H1 (cell line): Measurements from ENCODE around the gene BBS9. TPM values are rescaled to one million over a fixed set of nuclear protein-coding genes. Genes with fewer than 3 reads are reported as not detected.

ENCODE experiments used
- CTCF ChIA-PET: fragments of 300-600 bp; sonication (Branson Sonifier 250); formaldehyde crosslinking; loops from one replicate; lab custom pipeline; 2021; ENCODE audit not compliant: partially characterized antibody; lab: Charles Lee
- POLR2A ChIA-PET: fragments of 300-600 bp; sonication (Branson Sonifier 250); formaldehyde crosslinking; loops from one replicate; lab custom pipeline; 2021; ENCODE audit warnings: inconsistent platforms; ENCODE audit not compliant: partially characterized antibody; lab: Charles Lee
- DNase-seq, 2 experiments: peaks; one replicate each; pipeline versions ENCODE4 v3.0.0 to v3.0.0-alpha.2; 2010 to 2022; ENCODE audit warnings: low spot score in 2 of 2, low read depth in 1 of 2, mixed read lengths in 1 of 2
- FAIRE-seq: peaks from 2 replicates; lab custom pipeline; 2011; peaks lifted over from hg19 to GRCh38; lab: Jason Lieb, UNC
- H2AFZ ChIP-seq: 2 replicates; pipeline ENCODE4 v1.8.1; 2012; ENCODE audit warnings: low read length, inconsistent platforms
- H2AK5ac ChIP-seq: 2 replicates; pipeline ENCODE4 v1.6.1; 2013; ENCODE audit warnings: low read depth, low read length
- H2BK120ac ChIP-seq: replicated peaks from 2 replicates; pipeline ENCODE3; 2013; ENCODE audit warnings: low read depth, low read length, inconsistent platforms
- H2BK12ac ChIP-seq: 2 replicates; pipeline ENCODE4 v1.6.1; 2013; ENCODE audit warnings: low read depth, low read length
- H2BK15ac ChIP-seq: 2 replicates; pipeline ENCODE4 v1.6.1; 2013; ENCODE audit warnings: low read length
- H2BK20ac ChIP-seq: 2 replicates; pipeline ENCODE4 v1.6.1; 2013; ENCODE audit warnings: low read length
- H2BK5ac ChIP-seq: 2 replicates; pipeline ENCODE4 v1.6.1; 2013; ENCODE audit warnings: low read depth, low read length
- H3K14ac ChIP-seq: 2 replicates; pipeline ENCODE4 v1.6.1; 2013; ENCODE audit warnings: inconsistent platforms; ENCODE audit not compliant: insufficient read length
- H3K18ac ChIP-seq: 2 replicates; pipeline ENCODE4 v1.6.1; 2013; ENCODE audit warnings: low read length; ENCODE audit errors: extremely low read depth
- H3K23ac ChIP-seq: 2 replicates; pipeline ENCODE4 v1.6.1; 2013; ENCODE audit warnings: inconsistent platforms; ENCODE audit not compliant: insufficient read length
- H3K23me2 ChIP-seq: 2 replicates; pipeline ENCODE4 v1.6.1; 2013; ENCODE audit warnings: low read depth, low read length
- H3K27ac ChIP-seq: 2 replicates; pipeline ENCODE4 v1.6.1; 2011; ENCODE audit warnings: low read depth, low read length, inconsistent platforms
- H3K27me3 ChIP-seq, 4 experiments: replicated peaks in 1 of 4; 1 replicate in 1 of 4; 2 replicates in 3 of 4; pipeline versions ENCODE4 v1.6.1 to v1.8.1; 2011 to 2013; ENCODE audit warnings: low read length in 3 of 4, mild to moderate bottlenecking in 3 of 4, inconsistent platforms in 2 of 4, mixed read lengths in 2 of 4, moderate library complexity in 1 of 4; ENCODE audit not compliant: control insufficient read depth in 3 of 4, insufficient read depth in 3 of 4; ENCODE audit errors: extremely low read depth in 1 of 4
- H3K36me3 ChIP-seq, 4 experiments: 2 replicates each; pipeline versions ENCODE4 v1.6.1 to v1.8.1; 2011 to 2013; ENCODE audit warnings: mild to moderate bottlenecking in 4 of 4, low read length in 3 of 4, moderate library complexity in 2 of 4, control low read depth in 1 of 4, inconsistent platforms in 1 of 4; ENCODE audit not compliant: insufficient read depth in 4 of 4, control insufficient read depth in 2 of 4
- H3K4ac ChIP-seq: replicated peaks from 2 replicates; pipeline ENCODE3; 2013; ENCODE audit warnings: low read length, low read depth, mixed read lengths, inconsistent platforms; ENCODE audit not compliant: insufficient read length
- H3K4me1 ChIP-seq, 4 experiments: replicated peaks in 1 of 4; 1 replicate in 1 of 4; 2 replicates in 3 of 4; pipeline versions ENCODE4 v1.6.1 to v1.8.1; 2011 to 2013; ENCODE audit warnings: low read length in 3 of 4, inconsistent platforms in 2 of 4, mixed read lengths in 1 of 4; ENCODE audit not compliant: insufficient read depth in 4 of 4, control insufficient read depth in 3 of 4
- H3K4me2 ChIP-seq, 2 experiments: 2 replicates each; pipeline versions ENCODE4 v1.6.1 to v1.8.1; 2011 to 2013; ENCODE audit warnings: low read depth in 2 of 2, low read length in 2 of 2, control low read depth in 1 of 2, inconsistent platforms in 1 of 2, mild to moderate bottlenecking in 1 of 2; ENCODE audit not compliant: insufficient read depth in 1 of 2
- H3K4me3 ChIP-seq, 4 experiments: fragments of 200-600, 300-600 bp in 1 of 4; sonication (generic), shearing (Covaris generic), sonication (Bioruptor Twin) in 1 of 4; 2 replicates each; pipeline versions ENCODE4 v1.5.1 to v1.8.1; 2011 to 2016; ENCODE audit warnings: low read length in 4 of 4, low read depth in 3 of 4, control low read depth in 2 of 4, inconsistent platforms in 2 of 4, mild to moderate bottlenecking in 2 of 4, mixed read lengths in 1 of 4, moderate library complexity in 1 of 4; ENCODE audit not compliant: insufficient read depth in 2 of 4; ENCODE audit errors: extremely low read depth in 1 of 4
- H3K56ac ChIP-seq: replicated peaks from 2 replicates; pipeline ENCODE3; 2013; ENCODE audit warnings: low read depth, mild to moderate bottlenecking, mixed read lengths, low read length, inconsistent platforms; ENCODE audit not compliant: insufficient read length
- H3K79me1 ChIP-seq: 2 replicates; pipeline ENCODE4 v1.6.1; 2013; ENCODE audit warnings: low read depth, low read length, control low read depth
- H3K79me2 ChIP-seq, 2 experiments: 2 replicates each; pipeline versions ENCODE4 v1.6.1 to v1.8.1; 2012 to 2013; ENCODE audit warnings: low read length in 2 of 2, mild to moderate bottlenecking in 2 of 2, inconsistent platforms in 1 of 2; ENCODE audit not compliant: insufficient read depth in 2 of 2, control insufficient read depth in 1 of 2
- H3K9ac ChIP-seq, 4 experiments: replicated peaks in 1 of 4; 1 replicate in 1 of 4; 2 replicates in 3 of 4; pipeline versions ENCODE4 v1.6.1 to v1.8.1; 2011 to 2013; ENCODE audit warnings: low read depth in 3 of 4, low read length in 3 of 4, control low read depth in 2 of 4, mild to moderate bottlenecking in 2 of 4, moderate library complexity in 2 of 4, inconsistent platforms in 1 of 4; ENCODE audit errors: extremely low read depth in 1 of 4
- H3K9me3 ChIP-seq, 2 experiments: 2 replicates each; pipeline versions ENCODE4 v1.6.1 to v1.8.1; 2012 to 2013; ENCODE audit warnings: mild to moderate bottlenecking in 2 of 2, moderate library complexity in 2 of 2, control low read depth in 1 of 2, inconsistent platforms in 1 of 2, low read depth in 1 of 2, low read length in 1 of 2, mixed read lengths in 1 of 2; ENCODE audit not compliant: insufficient read depth in 2 of 2
- H4K20me1 ChIP-seq, 2 experiments: replicated peaks in 1 of 2; 2 replicates each; pipeline versions ENCODE3 to v1.8.1; 2011 to 2013; ENCODE audit warnings: inconsistent platforms in 2 of 2, low read length in 2 of 2, mild to moderate bottlenecking in 1 of 2; ENCODE audit not compliant: insufficient read depth in 2 of 2, control insufficient read depth in 1 of 2
- H4K5ac ChIP-seq: 2 replicates; pipeline ENCODE4 v1.6.1; 2013; ENCODE audit warnings: low read length, low read depth, mixed read lengths, inconsistent platforms; ENCODE audit not compliant: insufficient read length
- H4K8ac ChIP-seq: 2 replicates; pipeline ENCODE4 v1.8.0; 2013; ENCODE audit warnings: mild to moderate bottlenecking, moderate library complexity, low read length, inconsistent platforms; ENCODE audit not compliant: insufficient read depth; ENCODE audit errors: extremely low read depth
- H4K91ac ChIP-seq: replicated peaks from 2 replicates; pipeline ENCODE3; 2013; ENCODE audit warnings: low read length, mixed read lengths, inconsistent platforms; ENCODE audit not compliant: insufficient read length
- CTCF ChIP-seq, 3 experiments: IDR thresholded peaks; 1 replicate in 2 of 3; 2 replicates in 1 of 3; pipeline versions ENCODE4 v1.5.1 to v1.6.1; 2011; ENCODE audit warnings: low read length in 3 of 3, mild to moderate bottlenecking in 3 of 3, inconsistent platforms in 2 of 3, low read depth in 1 of 3, moderate library complexity in 1 of 3; ENCODE audit not compliant: insufficient read depth in 1 of 3; ENCODE audit errors: control extremely low read depth in 1 of 3
- KDM4A ChIP-seq: IDR thresholded peaks from one replicate; pipeline ENCODE4 v1.7.1; 2012; ENCODE audit warnings: low read depth, mild to moderate bottlenecking, moderate library complexity, low read length, inconsistent platforms; ENCODE audit not compliant: severe bottlenecking
- MAFK ChIP-seq: IDR thresholded peaks from 2 replicates; pipeline ENCODE4 v1.6.1; 2012; ENCODE audit warnings: low read depth, mild to moderate bottlenecking, improper control_type of control experiment, low read length
- PHF8 ChIP-seq: fragments of 200-600 bp; sonication (generic); conservative IDR thresholded peaks from 2 replicates; pipeline ENCODE4 v1.7.1; 2012; ENCODE audit warnings: low read depth, mild to moderate bottlenecking, inconsistent platforms, low read length, moderate library complexity
- POU5F1 ChIP-seq: IDR thresholded peaks from 2 replicates; pipeline ENCODE4 v1.6.1; 2011; ENCODE audit warnings: low read depth, mild to moderate bottlenecking, low read length, moderate library complexity
- RAD21 ChIP-seq, 2 experiments: IDR thresholded peaks in 1 of 2; conservative IDR thresholded peaks in 1 of 2; 2 replicates each; pipeline ENCODE4 v1.6.1; 2011; ENCODE audit warnings: low read depth in 2 of 2, low read length in 2 of 2, improper control_type of control experiment in 1 of 2, inconsistent platforms in 1 of 2, mild to moderate bottlenecking in 1 of 2, moderate library complexity in 1 of 2
- SIN3A ChIP-seq, 2 experiments: IDR thresholded peaks in 1 of 2; conservative IDR thresholded peaks in 1 of 2; 2 replicates each; pipeline ENCODE4 v1.6.1; 2011 to 2012; ENCODE audit warnings: low read length in 2 of 2, improper control_type of control experiment in 1 of 2, low read depth in 1 of 2, mild to moderate bottlenecking in 1 of 2
- SRF ChIP-seq: IDR thresholded peaks from 2 replicates; pipeline ENCODE4 v1.6.1; 2011; ENCODE audit warnings: mild to moderate bottlenecking, low read depth, low read length, moderate library complexity
- TAF1 ChIP-seq: IDR thresholded peaks from 2 replicates; pipeline ENCODE4 v1.6.1; 2011; ENCODE audit warnings: mild to moderate bottlenecking, low read depth, low read length
- TAF7 ChIP-seq: optimal IDR thresholded peaks from 2 replicates; pipeline ENCODE3; 2011; ENCODE audit warnings: low read depth, mild to moderate bottlenecking, inconsistent platforms, low read length, moderate library complexity, borderline replicate concordance
- YY1 ChIP-seq: IDR thresholded peaks from 2 replicates; pipeline ENCODE4 v1.6.1; 2011; ENCODE audit warnings: low read depth, mild to moderate bottlenecking, low read length
- WGBS, 2 experiments: shearing (Covaris generic) in 1 of 2; methylation state at CpG; one replicate each; pipeline versions ENCODE4 v1.1.6 to v1.1.7; 2013 to 2015; ENCODE audit warnings: low lambda C conversion rate in 2 of 2, mixed read lengths in 2 of 2, inconsistent platforms in 1 of 2, low coverage in 1 of 2, missing lambda C conversion rate in 1 of 2; ENCODE audit not compliant: insufficient replicate concordance in 2 of 2, insufficient coverage in 1 of 2, insufficient read length in 1 of 2; ENCODE audit errors: extremely low coverage in 1 of 2, missing lambda C conversion rate in 1 of 2; 5-methylcytosine and 5-hydroxymethylcytosine counted together
- polyA plus RNA-seq, 7 experiments: library from polyadenylated mRNA; depleted of rRNA in 3 of 7; stranded (reverse) in 5 of 7; unstranded in 2 of 7; fragments of >200 nt in 5 of 7; fragments of 200-250 nt in 2 of 7; gene quantifications; 1 replicate in 5 of 7; 2 replicates in 1 of 7; 4 replicates in 1 of 7; pipeline versions ENCODE4 v1.2.1 to v1.2.3, GENCODE V29; 2011 to 2013; ENCODE audit warnings: missing spikeins in 2 of 7, mixed read lengths in 2 of 7
- total RNA-seq: library from RNA; stranded (reverse); fragmentation: NEBNext Ultra II Directional; extraction: Animal tissue kit (Norgen Biotek cat#: 25700); gene quantifications from 2 replicates; pipeline ENCODE4 v1.2.1, GENCODE V29; 2021

The BBS9 gene
- total and polyA plus RNA-seq, 2 of the 8 experiments (the other 6 are each of a cell fraction or from before 2014, with no cell fraction given) = 22.3 to 37.0 TPM

GRCh38 chr7:33101906-33102305, 27.5 kb upstream of the BBS9 start:
- WGBS, 2 experiments = 85% methylated on average over 3 of the region's 3 CpGs; no CpG with 5 or more reads in 1 of the 2 experiments
- H3K79me2 ChIP-seq = peaks cover 3 to 15% of the 10 kb centered on the region in 2 experiments; a peak in 3 of 4 replicates
- POLR2A ChIA-PET = no interaction called here
- no peak for TF ChIP-seq POU5F1
- no peak for TF ChIP-seq SIN3A (conservative IDR thresholded peaks at IDR 0.05 in 1 of 2, IDR thresholded peaks at IDR 0.05 in 1 of 2; ENCODE audit: low read depth in 1 of 2, low read length in 2 of 2)
- no peak for TF ChIP-seq RAD21 (IDR thresholded peaks at IDR 0.05 in 1 of 2, conservative IDR thresholded peaks at IDR 0.05 in 1 of 2; ENCODE audit: low read depth in 2 of 2, low read length in 2 of 2)
- TF ChIP-seq YY1 = no peak
- TF ChIP-seq KDM4A = no peak
- TF ChIP-seq TAF7 = no peak
- no peak for TF ChIP-seq MAFK
- TF ChIP-seq TAF1 = no peak
- no peak for TF ChIP-seq PHF8
- TF ChIP-seq CTCF (IDR thresholded peaks at IDR 0.05; ENCODE audit: control extremely low read depth in 1 of 3, insufficient read depth in 1 of 3, low read depth in 1 of 3, low read length in 3 of 3) = no peak
- TF ChIP-seq SRF = no peak

More at GRCh38 chr7:33101906-33102305, 27.5 kb upstream of the BBS9 start:
- Histone ChIP-seq H3K36me3 (peaks cover 2 to 41% (median 18%) of the 10 kb centered on the region in 4 experiments; a peak in 6 of 8 replicates), H4K20me1 (peaks cover 3% of the 10 kb centered on the region in 2 experiments), H3K9me3 (no peaks in the 10 kb centered on the region), H2AK5ac (no peak overlapping the region), H3K4me2 (no peak overlapping the region), H2AFZ (no peak overlapping the region), H3K4ac (no peak overlapping the region), H3K14ac (no peak overlapping the region), H3K27me3 (no peaks in the 10 kb centered on the region), H3K23ac (no peak overlapping the region), H3K23me2 (no peaks in the 10 kb centered on the region), H3K4me3 (no peak overlapping the region), H3K9ac (no peak overlapping the region), H2BK12ac (no peak overlapping the region), H3K27ac (no peak overlapping the region), H2BK120ac (no peak overlapping the region), H3K4me1 (no peaks in the 10 kb centered on the region), H3K79me1 (peaks cover 5% of the 10 kb centered on the region), H3K56ac (no peak overlapping the region), H2BK5ac (no peak overlapping the region), H4K8ac (no peak overlapping the region), H3K18ac (no peak overlapping the region), H2BK15ac (no peak overlapping the region), H4K91ac (no peak overlapping the region), H4K5ac (no peak overlapping the region), H2BK20ac (no peak overlapping the region)
- FAIRE-seq = no peak
- no peak for DNase-seq
- CTCF ChIA-PET = interaction anchor here (0.6 to 1.5 kb wide), 7 partner anchors 10 to 1658 kb away, joined by 3 to 5 read pairs (median 3); no protein-coding TSS in a partner anchor
